Measurements from ENCODE around the gene BFSP2. TPM values are rescaled to one million over a fixed set of nuclear protein-coding genes. Genes with fewer than 3 reads are reported as not detected.
"Not testable (repeated sequence)": the region's sequence is repeated elsewhere in the genome, so short reads cannot be mapped to it uniquely, and the experiment has no call there.

BFSP2 gene
- total RNA-seq, 1 donor, result 0.27 TPM

DNA sequence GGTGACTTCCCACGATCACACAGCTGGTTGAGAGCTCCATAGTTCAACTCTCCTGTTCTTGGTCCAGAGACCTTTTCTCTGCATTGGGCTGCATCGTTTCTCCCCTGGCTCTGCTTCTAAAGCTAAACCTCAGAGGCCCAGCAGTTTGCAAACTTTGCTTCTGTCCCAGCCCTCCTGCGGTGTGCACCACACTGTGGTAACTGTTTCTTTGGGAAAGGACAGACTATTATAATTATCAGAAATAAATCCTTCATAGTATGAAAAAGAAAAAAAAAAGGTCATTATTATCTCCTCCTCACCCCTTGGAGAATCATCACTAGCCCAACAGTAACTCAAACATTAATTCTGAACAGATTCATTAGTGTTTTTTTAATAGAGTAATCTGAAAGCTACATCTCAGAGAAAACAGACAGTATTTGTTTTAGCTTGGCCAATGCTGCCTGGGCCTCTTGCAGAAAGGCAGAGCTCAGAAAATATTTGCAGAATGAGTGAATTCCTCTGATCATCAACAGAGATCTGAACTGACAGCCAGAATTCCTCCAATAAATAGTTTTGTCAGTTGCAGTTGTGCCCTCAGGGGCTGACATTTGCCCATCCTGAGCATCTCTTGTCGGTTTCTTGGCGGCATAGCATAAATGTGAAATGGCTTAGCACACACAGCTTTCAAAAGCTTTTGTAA is 52.9 kb downstream of the BFSP2 start:
- no peak for DNase-seq (ENCODE audit: low read depth in 2 of 3, low spot score in 2 of 3)

DNA sequence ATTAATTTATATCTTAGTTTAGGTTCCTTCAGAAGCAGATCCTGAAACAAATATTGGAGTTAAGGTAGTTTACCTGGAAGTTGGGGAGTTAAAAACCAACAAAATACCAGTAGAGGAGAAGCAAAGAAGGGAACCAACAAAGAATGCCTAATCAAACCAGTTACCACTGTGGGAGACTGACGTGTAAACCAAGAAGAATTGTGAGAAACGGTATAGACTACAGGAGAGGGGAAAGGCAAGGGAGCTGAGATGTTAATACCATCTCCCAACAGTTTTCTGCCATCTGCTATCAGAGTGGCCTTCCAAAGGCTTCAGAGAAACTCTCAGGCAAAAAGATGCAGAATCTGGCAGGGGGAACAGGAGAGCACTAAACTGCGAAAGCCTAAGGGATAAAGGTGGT is 53.5 kb downstream of the BFSP2 start:
- DNase-seq (ENCODE audit: low read depth in 2 of 3, low spot score in 2 of 3), result no peak

DNA sequence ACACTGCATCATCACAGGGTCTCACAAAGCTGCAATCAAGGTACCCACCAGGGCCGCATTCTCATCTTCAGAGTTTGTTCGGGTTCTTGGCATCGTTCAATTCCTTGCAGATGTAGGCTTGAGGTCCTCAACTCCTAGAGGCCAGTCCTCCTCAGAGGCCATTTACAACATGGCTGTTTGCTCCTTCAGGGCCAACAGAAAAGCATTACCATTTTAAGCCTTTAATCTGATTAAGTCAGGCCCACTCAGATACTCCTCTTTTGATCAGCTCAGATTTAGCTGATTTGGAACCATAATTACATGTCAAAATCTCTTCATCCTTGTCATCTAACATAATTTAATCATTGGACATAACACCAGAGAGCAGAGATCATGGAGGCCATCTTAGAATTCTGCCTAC is 55.4 kb downstream of the BFSP2 start:
- no peak for DNase-seq (ENCODE audit: low read depth in 2 of 3, low spot score in 2 of 3)

DNA sequence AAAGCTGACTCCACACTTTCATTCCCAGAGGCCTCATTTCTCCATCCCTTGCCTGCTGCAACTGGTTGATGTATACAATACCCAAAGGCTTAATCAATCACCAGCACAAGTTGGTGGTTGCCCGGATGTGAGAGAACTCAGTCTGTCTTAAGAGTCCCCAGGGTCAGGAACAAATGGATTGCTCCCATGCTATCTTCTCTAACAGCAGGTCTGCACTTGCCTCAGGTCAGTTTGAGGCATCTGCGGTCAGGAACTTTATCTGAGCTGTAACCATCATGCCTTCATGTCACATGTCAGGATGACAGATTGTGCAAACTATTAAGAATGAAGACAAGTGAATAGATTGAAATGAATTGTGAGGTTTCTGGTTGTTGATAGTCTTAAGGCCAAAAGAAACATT is 56.1 kb downstream of the BFSP2 start:
- no peak for DNase-seq (ENCODE audit: low read depth in 2 of 3, low spot score in 2 of 3)

DNA sequence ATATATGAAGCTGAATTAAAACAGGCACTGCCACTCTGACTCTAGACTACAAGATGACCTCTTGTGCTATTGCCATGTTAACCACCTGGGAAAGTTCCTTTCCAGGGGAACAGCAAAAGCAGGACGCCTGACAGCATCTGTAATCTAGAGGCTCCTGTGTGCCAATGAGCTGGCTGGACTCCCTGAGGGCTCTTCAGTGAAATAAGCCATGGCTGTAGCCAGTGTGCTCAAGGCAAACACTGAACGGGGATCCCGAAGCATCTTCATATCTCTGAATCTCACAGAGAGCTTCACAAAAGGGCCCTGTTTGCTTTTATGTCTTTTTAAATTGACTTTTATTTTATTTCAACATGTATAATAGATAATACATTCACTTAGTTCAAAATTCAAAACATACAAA is 57.2 kb downstream of the BFSP2 start:
- DNase-seq (ENCODE audit: low read depth in 2 of 3, low spot score in 2 of 3), result no peak

DNA sequence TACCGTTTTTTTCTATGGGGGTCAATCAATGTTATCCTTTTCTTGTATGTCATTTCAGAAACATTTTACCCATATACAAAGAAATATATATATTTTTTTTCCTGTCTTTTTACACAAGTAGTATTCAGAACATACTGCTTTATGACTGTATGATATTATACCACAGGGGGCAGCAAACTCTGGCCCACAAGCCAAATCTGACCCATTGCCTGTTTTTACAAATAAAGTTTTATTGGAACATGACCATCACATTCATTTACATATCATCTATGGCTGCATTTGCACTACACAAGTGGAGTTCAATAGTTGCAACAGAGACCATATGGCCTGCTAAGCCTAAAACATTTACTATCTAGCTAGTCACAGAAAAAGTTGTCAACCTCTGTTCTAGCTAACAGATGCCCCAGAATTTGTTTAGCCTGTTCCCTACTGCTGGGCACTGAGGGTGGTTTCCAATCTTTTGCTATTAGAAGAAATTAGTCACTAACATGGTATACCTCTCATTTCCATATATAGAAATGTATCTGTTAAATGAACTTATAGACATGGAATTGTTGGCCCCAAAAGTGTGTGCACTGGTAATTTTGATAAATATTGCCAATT is 57.7 kb downstream of the BFSP2 start:
- DNase-seq (ENCODE audit: low read depth in 2 of 3, low spot score in 2 of 3), result no peak

DNA sequence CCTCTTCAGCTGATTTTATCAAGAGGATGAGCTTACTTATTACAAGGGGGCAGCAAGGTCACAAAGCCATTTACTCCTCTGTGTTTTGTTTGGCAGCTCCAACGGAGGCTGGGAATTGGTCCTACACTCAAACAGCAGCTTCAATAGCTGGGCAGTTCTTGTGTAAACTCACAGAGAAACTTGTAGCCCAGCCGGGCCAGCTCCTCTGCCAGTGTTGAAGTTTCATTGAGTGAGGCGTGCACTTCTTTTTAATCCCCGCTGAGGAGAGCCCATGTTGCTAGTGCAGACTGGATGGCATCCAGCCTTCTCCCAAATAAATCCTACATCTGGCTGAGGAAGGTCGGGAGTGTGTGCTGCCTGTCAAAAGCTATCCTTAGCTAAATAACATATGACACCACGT is 59.5 kb downstream of the BFSP2 start:
- no peak for DNase-seq (ENCODE audit: low read depth in 2 of 3, low spot score in 2 of 3)

DNA sequence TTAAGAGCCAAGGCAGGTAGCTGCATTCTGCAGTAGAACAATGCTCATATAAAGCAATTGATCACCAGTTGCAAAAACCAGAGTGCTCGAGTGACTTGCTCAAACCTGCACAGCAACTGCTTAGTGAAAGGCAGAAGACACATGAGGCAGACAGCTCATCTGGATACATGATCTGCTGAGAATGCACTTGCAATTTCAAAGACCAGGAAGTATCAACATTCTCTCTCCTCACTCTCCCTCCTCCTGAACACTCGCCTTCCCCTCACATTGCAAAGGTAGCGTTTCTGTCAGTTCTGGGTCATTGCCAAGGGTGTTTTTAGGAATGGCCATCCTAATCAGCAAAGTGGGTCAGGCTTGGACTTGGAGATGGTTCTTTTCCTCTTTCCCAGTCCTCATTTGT is 61.0 kb downstream of the BFSP2 start:
- DNase-seq (ENCODE audit: low read depth in 2 of 3, low spot score in 2 of 3), result no peak

DNA sequence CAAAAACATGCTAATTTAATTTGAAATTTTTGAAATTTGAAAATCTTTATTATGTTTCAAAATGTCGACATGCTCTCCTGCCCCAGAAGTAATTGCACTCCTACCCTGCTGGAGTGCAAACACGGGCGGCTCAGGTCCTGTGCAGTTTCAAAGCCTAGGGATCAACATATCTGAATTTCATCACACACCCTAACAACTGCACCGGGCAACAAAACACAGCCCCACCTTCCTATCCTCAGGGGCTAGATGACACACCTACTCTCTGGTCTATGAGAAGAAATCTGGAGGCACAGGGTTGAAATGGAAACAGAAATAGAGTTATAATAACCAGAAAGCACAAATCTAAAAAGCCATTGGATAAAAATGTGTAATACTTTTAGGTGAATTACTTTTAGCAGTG is 61.4 kb downstream of the BFSP2 start:
- no peak for DNase-seq (ENCODE audit: low read depth in 2 of 3, low spot score in 2 of 3)

DNA sequence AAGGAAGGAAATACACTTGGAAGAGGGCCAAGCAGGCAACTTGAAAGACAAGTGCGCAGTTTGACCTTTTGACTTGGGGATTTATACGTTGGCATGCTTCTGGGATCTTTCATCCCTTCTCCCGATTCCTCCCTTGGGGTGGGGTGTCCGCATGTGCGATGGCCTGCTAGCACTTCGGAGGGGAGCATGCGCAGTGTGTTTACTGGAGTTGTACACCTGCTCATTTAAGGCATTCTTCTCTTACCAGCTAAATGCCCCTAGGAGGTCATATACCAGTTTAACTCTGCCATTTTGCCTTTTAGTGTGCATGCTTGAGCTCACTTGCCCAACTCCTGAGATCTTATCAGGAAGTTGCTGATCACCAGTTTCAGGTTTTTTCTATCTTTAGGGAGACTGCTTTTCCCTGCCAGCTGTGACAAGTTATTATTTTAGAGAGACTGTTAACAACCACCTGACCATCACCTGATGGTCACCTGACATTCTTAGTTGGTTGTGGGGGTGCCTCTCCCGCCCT is 63.5 kb downstream of the BFSP2 start:
- no peak for DNase-seq (ENCODE audit: low read depth in 2 of 3, low spot score in 2 of 3)

DNA sequence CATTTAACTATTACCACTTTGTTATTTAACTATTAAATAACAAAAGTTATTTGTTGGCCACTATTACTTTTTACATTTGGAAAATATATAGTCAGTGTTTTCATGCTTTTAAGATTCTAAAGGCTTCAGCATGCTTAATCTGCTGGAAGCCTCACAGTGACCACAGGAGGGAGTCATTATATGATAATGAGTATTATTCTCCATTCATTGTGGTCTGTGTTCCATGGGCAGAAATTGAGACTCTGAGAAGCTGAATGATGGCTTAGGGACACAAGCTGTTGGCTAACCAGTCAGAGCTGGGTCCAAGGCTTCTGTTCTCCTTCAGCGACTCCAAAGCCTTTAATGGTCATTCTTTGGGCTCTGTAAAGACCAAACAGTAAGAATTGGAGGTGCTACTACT is 64.7 kb downstream of the BFSP2 start:
- peak in 2 of 3 donors; percentile 28 to 61 for DNase-seq (ENCODE audit: low read depth in 2 of 3, low spot score in 2 of 3)

DNA sequence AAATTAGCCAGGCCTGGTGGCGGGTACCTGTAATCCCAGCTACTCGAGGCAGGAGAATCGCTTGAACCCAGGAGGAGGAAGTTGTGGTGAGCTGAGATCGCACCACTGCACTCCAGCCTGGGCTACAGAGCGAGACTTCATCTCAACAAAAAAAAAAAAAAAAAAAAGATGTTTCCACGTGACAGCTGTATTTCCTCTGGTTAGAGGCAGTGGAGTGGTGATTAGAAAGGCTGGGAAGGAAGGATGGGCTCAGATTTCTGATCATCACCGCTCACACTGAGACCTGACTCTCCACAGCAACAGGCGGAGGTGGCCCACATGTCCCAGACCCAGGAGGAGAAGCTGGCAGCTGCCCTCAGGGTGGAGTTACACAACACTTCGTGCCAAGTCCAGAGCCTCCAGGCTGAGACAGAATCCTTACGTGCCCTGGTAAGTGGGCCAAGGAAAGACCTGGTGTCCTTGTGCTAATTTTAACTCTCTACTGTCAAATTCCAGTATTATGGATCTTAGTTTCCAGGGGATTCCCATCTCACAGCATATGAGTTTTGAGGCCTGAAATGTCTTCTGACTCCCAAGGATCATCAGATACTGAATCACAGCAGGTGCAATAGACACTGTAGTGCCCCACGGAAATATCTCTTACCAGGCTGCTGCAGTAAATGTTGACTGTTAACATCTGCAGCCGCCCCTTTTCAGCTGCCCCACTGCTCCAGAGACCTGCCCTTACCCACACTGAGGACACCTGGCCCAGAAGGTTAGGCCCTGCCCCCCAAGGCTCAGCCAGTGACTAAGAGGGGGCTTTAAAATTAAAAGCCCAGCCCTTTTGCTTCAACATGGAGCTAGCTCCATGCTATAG is 66.9 kb downstream of the BFSP2 start:
- no peak for DNase-seq (ENCODE audit: low read depth in 2 of 3, low spot score in 2 of 3)

DNA sequence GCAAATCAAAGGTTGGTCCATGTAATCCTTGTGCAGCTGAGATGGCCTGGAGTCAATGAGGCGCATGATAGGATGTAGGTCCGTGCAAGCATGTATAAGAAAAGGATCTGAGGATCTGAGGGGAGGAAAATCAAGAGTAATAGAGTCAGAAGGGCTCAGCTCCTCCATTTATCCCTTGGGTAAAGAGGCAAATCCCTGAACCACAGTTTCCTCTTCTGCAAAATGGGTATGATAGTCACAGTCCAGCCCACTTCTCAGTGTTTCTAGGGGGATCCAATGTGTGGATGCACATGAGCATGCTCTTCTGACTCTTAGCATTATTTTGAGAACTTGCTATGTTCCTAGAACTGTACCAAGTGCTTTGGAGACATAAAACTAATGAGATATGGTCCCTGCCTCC is 67.9 kb downstream of the BFSP2 start:
- DNase-seq (ENCODE audit: low read depth in 2 of 3, low spot score in 2 of 3), result no peak

DNA sequence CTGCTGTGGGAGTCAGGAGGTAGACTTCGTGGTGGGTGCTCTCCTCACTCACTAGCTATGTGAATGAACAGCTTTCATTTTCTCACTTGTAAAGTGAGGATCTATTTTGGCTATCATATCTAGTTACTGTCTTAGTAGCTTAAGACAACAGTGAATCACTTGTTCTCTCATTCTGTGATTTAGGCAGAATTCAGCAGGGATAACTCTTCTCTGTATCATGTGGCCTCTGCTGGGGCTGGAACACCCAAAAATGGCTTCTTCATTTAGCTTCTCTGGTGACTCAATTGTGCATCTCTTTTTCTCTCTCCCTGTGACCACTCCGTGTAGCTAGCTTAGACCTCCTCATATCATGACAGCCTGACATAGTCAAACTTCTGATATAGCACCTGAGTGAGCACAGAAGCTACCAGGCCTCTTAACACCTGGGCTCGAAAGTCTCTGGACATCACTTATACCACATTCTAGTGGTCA is 68.4 kb downstream of the BFSP2 start:
- no peak for DNase-seq (ENCODE audit: low read depth in 2 of 3, low spot score in 2 of 3)

DNA sequence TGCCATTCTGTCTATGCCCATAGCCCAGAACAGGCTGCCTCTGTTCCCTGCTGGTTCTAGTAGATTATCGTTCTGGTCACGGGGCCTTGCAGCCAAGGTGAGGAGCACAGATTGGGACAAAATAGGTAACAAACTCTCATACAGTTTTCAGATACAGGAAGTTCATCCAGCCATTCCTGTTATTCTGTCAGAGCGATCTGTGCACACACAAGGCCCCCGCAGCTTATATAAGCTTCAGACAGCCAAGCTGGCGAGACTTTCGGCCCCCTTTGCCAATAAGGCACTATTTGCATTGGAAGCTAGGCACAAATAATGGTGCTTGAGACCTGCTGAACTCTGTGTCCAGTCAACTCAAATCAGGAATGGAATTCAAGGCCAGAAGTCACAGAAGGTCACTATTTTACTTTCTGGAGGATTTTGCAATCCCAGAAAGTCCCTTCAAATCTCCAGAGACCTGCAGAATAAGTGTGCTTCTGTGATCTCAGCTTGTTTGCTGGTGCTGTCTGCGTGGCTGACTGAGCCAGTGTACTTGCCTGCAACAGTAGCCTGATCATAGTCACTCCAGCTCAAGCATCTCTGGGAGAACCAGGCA is 69.4 kb downstream of the BFSP2 start:
- DNase-seq (ENCODE audit: low read depth in 2 of 3, low spot score in 2 of 3), result no peak

DNA sequence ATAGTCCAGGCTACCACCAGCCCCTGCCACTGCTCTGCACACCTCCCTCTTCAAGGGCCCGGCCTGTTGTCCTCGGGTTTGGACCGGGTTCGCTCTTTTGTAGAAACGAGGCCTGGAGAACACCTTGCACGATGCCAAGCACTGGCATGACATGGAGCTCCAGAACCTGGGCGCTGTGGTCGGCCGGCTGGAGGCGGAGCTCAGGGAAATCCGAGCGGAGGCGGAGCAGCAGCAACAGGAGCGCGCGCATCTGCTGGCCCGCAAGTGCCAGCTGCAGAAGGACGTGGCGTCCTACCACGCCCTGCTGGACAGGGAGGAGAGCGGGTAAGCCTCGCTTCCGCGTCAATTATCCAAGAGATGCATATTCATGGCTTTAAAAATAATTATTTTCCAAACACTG is 72.4 kb downstream of the BFSP2 start:
- no peak for DNase-seq (ENCODE audit: low read depth in 2 of 3, low spot score in 2 of 3)

DNA sequence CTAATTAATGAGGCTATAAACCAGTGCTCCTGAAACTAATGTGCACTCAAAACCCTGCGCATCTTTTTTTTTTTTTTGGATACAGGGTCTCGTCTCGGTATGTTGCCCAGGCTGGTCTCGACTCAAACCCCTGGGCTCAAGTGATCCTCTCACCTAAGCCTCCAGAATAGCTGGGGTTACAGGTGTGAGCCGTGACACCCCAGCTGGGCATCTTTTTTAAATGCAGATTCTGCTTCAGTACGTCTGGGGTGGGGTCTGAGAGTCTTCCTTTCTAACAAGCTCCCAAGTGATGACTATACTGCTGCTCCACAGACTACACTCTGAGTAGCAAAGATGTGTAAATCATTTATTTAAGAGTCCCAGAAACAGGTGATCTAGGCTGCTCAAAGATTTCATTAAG is 73.0 kb downstream of the BFSP2 start:
- no peak for DNase-seq (ENCODE audit: low read depth in 2 of 3, low spot score in 2 of 3)

DNA sequence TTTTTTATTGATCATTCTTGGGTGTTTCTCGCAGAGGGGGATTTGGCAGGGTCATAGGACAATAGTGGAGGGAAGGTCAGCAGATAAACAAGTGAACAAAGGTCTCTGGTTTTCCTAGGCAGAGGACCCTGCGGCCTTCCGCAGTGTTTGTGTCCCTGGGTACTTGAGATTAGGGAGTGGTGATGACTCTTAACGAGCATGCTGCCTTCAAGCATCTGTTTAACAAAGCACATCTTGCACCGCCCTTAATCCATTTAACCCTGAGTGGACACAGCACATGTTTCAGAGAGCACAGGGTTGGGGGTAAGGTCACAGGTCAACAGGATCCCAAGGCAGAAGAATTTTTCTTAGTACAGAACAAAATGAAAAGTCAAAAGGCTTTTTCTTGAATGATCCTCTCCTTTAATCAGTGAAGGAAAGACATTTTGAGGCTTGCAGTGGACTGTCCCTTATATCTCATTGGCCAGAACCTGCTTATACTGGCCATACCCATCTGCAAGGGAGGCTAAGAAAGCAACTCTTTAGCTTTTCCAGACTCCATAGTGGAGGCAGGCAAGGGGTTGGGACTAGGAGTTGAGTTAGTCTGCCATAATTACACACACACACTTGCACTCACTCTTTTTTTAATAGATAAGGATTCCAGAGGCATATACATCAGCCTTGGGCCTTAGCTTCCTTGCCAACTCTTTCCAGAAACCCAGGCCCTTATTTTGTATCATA is 73.8 kb downstream of the BFSP2 start:
- DNase-seq (ENCODE audit: low read depth in 2 of 3, low spot score in 2 of 3), result not testable (repeated sequence)

DNA sequence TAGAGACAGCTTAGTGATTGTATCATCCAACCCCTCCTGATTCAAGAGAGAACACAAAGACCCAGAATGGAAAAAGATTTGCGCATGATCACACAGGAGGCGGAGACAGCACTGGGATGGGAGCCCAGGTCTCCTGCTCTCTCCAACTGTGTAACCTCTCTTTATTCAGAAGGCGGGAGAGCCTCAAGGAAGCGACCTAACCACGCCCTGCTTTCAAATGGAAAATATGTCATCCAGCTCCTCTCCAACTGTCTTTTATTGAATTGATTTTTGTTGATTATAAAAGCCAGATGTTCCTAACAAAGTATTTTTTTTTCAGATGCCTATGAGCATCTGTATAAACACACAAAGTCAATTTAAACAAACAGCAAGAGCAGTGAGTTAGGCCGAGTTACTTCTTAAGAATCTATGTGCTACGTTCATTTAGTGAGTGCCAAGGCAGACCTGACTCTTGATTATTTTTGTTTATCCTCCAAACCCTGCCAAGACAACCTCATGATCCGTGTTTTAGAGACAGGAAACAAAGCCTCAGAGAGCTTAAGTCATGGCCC is 74.5 kb downstream of the BFSP2 start:
- DNase-seq (ENCODE audit: low read depth in 2 of 3, low spot score in 2 of 3), result no peak

DNA sequence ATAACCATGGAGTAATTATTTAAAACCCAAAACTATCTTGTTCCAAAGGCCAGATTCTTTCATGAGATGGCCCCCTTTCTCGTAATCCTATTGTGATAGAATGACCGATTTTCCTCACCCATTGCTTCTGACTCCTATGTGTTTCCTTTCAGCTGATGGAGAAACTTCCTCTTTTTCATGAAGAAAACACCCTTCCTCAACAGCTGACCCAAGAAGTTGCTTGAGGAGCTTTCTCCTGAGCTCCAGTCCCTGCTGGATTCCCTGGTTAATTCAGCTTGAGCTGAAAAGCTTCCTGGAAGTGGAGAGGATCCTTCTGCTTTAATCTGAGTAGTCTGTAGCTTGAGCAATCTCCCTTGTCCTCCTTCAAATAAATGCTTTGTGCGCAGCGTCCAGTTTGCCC is 75.0 kb downstream of the BFSP2 start:
- DNase-seq (ENCODE audit: low read depth in 2 of 3, low spot score in 2 of 3), result no peak
